Measurements from ENCODE around the gene GGA1. TPM values are rescaled to one million over a fixed set of nuclear protein-coding genes. Genes with fewer than 3 reads are reported as not detected.

The GGA1 gene
- total RNA-seq, 1 donor from 2014 or later, result 49.6 TPM

DNA sequence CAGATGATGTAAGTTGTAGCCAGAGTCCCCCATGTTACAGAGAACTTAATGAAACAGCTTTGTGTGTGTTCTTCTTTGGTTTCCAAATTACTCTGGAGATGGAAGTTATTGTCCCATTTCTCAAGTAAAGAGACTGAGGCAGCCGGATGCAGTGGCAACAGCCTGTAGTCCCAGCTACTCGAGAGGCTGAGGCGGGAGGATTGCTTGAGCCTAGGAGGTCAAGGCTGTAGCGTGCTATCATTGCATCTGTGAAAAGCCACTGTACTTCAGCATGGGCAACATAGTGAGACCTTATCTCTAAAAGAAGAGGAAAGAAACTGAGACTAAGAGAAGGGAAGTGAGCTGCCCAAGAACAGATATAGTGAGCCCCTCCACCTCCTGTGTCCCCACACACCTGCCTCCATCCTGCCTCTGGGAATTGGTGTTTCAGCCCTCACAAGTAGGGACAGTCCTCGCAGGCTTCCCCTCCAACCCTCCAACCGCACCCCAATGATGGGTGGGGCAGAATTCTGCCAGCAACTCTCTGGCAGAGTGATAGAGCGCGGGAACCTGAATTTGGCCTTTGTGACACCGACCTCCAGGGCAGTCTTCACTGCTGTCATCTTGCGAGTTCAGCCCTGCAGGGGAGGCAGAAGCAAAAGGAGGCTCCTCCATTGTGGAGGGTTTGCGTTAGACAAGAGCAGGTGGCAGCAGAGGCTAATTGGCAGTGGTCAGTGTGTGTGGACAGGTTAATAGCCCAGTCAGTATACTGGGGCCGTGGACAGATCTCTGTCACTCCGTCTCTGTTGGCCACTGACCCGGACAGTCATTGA is 51.5 kb downstream of the GGA1 start:
- DNase-seq (ENCODE audit: low read depth), result no peak
- TF ChIP-seq, protein P1, sequence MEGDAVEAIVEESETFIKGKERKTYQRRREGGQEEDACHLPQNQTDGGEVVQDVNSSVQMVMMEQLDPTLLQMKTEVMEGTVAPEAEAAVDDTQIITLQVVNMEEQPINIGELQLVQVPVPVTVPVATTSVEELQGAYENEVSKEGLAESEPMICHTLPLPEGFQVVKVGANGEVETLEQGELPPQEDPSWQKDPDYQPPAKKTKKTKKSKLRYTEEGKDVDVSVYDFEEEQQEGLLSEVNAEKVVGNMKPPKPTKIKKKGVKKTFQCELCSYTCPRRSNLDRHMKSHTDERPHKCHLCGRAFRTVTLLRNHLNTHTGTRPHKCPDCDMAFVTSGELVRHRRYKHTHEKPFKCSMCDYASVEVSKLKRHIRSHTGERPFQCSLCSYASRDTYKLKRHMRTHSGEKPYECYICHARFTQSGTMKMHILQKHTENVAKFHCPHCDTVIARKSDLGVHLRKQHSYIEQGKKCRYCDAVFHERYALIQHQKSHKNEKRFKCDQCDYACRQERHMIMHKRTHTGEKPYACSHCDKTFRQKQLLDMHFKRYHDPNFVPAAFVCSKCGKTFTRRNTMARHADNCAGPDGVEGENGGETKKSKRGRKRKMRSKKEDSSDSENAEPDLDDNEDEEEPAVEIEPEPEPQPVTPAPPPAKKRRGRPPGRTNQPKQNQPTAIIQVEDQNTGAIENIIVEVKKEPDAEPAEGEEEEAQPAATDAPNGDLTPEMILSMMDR (conservative IDR thresholded peaks at IDR 0.05; ENCODE audit: low read depth, low read length), result no peak

DNA sequence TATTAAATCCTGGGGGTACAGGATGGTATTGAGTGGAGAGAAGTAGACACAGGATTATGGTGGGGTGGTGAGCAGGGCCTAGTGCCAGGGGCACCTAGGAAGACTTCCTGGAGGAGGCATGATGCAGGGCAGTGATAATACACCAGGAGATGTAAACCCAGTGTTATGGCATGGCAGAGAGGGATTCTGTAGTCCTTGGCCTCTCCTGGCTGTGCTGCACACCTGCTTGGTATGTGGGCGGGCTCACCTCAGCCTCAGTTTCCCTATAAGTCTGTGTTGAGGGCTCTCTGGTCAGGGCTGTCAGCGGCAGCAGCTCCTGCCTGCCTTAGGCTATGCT is 52.0 kb downstream of the GGA1 start:
- H3K4me3 ChIP-seq (ENCODE audit: low read depth, low read length), result no peak overlapping the region
- TF ChIP-seq, protein P1 (conservative IDR thresholded peaks at IDR 0.05; ENCODE audit: low read depth, low read length), result no peak
- DNase-seq (ENCODE audit: low read depth), result no peak

More for the DNA sequence above, 51.5 kb downstream of the GGA1 start:
- H3K4me3 ChIP-seq (ENCODE audit: low read depth, low read length), result peak overlapping the region; percentile 68

DNA sequence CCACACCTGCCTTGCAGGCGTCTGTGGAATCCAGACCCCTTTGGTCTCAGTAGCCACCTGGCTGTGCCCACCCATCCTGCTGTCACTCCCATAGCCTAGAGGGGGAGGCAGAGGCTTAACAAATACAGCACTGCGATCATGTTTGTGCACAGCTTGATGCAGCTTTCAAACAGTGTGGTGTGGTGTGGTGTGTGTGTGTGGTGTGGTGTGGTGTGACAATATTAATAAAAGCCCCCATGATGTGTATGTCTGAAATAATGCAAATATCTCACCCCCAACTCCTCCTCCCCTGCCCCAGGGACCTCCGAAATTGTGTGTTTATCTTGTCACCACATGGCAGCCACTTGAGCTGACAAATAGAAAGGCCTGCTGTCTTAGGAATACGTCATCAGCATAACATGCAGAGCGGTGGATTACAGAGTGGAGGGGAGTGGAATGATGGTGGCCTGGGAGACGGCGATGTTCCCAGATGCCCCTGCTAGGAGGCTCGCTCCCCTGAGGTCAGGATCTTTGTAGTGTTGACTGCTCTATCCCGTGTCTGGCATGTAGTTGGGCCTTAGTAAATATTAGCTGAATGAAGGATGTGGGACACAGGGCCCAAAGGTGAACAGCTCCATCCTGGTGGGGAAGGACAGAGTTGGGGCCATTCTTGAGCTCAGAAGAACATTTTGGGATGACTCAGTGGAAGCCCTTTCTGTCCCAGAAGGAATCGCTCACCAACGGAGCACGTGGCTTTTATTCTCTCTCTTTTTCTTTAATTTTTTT is 52.7 kb downstream of the GGA1 start:
- TF ChIP-seq, protein P1 (conservative IDR thresholded peaks at IDR 0.05; ENCODE audit: low read depth, low read length), result peak; percentile 54
- no peak overlapping the region for H3K4me3 ChIP-seq (ENCODE audit: low read depth, low read length)
- no peak for DNase-seq (ENCODE audit: low read depth)

DNA sequence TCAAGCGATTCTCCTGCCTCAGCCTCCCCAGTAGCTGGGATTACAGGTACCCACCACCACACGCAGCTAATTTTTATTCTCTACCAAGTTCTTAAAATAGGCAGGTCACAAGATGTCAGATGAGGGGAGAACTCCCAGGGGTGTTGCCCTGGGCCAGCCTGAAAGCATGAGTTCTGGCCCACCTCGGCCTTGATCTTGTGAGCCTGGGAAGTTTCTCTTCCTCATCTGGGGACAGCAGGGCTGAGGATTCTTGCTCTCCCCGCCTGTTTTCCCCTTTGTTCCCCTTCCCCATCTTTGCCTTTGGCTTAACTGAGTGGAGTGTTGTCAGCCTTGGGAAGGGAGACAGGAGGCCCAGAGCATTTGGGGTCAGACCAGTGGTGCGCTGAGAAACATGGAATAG is 53.4 kb downstream of the GGA1 start:
- TF ChIP-seq, protein P1 (conservative IDR thresholded peaks at IDR 0.05; ENCODE audit: low read depth, low read length), result no peak
- DNase-seq (ENCODE audit: low read depth), result no peak
- no peak overlapping the region for H3K4me3 ChIP-seq (ENCODE audit: low read depth, low read length)

DNA sequence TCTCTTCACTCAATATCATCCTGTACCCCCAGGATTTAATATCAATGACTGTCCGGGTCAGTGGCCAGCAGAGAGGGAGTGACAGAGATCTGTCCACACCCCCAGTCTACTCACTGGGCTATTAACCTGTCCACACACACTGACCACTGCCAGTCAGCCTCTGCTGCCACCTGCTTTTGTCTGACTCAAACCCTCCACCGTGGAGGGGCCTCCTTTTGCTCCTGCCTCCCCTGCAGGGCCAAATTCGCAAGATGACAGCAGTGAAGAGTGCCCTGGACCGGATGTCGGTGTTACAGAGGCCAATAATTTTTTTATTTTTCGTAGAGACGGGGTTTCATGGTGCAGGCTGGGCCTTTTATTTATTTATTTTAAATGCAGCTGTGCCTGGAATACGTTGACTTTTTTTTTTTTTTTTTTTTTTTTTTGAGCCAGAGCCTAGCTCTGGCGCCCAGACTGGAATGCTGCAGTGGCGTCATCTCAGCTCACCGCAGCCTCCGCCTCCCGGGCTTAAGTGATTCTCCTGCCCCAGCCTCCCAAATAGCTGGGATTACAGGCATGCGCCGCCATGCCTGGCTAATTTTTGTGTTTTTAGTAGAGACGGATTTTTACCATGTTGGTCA is 55.0 kb downstream of the GGA1 start:
- TF ChIP-seq, protein P1 (conservative IDR thresholded peaks at IDR 0.05; ENCODE audit: low read depth, low read length), result no peak
- H3K4me3 ChIP-seq (ENCODE audit: low read depth, low read length), result no peak overlapping the region
- no peak for DNase-seq (ENCODE audit: low read depth)

DNA sequence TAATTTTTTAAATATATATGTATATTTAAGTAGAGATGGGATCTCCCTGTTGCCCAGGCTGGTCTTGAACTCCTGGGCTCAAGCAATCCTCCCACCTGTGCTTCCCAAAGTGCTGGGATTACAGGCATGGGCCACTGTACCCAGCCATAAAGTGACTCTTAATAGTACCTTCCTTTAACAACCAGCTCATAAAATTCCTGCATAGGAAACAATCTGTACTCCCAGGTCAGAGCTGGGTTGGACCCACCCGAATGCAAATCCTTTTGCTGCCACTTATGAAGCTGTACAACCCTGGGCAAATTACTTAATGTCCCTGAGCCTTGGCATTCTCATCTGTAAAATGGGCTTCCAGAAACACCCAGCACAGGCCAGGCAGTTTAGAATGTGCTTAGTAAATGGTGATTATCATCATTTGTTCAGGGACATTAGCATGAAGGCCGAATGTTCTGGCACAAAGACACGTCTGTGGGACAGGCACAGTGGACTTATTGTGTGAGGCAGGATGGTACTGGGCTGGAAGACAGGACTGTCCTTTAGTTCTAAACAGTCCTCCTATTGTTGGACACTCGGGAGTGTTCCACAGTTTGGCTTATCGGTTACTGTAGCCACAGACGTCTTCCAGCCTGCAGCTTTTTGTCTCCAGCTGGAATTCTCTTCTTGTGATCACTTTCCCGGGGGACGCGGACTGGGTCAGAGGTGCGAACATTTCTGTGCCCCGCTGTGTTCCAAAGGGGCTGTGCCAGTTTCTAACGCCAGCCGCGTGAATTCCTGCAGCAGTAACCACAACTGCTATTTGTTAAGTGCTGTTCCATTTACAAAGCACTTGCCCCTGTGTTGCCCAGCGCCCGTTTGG is 55.8 kb downstream of the GGA1 start:
- TF ChIP-seq, protein P1 (conservative IDR thresholded peaks at IDR 0.05; ENCODE audit: low read depth, low read length), result no peak
- DNase-seq (ENCODE audit: low read depth), result no peak
- no peak overlapping the region for H3K4me3 ChIP-seq (ENCODE audit: low read depth, low read length)
